Smooth muscle cell (in vitro differentiated cells): Measurements from ENCODE around the gene EIF4A3. TPM values are rescaled to one million over a fixed set of nuclear protein-coding genes. Genes with fewer than 3 reads are reported as not detected.

ENCODE experiments used
- DNase-seq: peaks from one replicate; lab custom pipeline; 2025; ENCODE audit not compliant: unreplicated experiment; lab: John Stamatoyannopoulos, UW
- H2AFZ ChIP-seq: fragments of 200-600 bp; sonication (generic); 2 replicates; pipeline ENCODE4 v1.6.0; 2016; ENCODE audit warnings: antibody characterized with exemption, low read depth, mild to moderate bottlenecking
- H3F3A ChIP-seq: fragments of 200-600 bp; sonication (generic); 2 replicates; pipeline ENCODE4 v1.6.0; 2017; ENCODE audit warnings: antibody characterized with exemption, low read depth
- H3K27ac ChIP-seq: fragments of 200-600 bp; sonication (generic); 2 replicates; pipeline ENCODE4 v1.5.1; 2016; ENCODE audit warnings: low read depth, mild to moderate bottlenecking
- H3K27me3 ChIP-seq: fragments of 200-600 bp; sonication (generic); 2 replicates; pipeline ENCODE4 v1.6.1; 2016; ENCODE audit warnings: low read depth, mild to moderate bottlenecking
- H3K36me3 ChIP-seq: fragments of 200-600 bp; sonication (generic); 2 replicates; pipeline ENCODE4 v1.5.1; 2016; ENCODE audit warnings: low read depth
- H3K4me1 ChIP-seq: fragments of 200-600 bp; sonication (generic); 2 replicates; pipeline ENCODE4 v1.5.1; 2016; ENCODE audit warnings: low read depth
- H3K4me2 ChIP-seq: fragments of 200-600 bp; sonication (generic); 2 replicates; pipeline ENCODE4 v1.6.0; 2016; ENCODE audit warnings: mild to moderate bottlenecking
- H3K4me3 ChIP-seq: fragments of 200-600 bp; sonication (generic); 2 replicates; pipeline ENCODE4 v1.5.1; 2016; ENCODE audit warnings: mild to moderate bottlenecking
- H3K79me2 ChIP-seq: fragments of 200-600 bp; sonication (generic); 2 replicates; pipeline ENCODE4 v1.6.0; 2016; ENCODE audit warnings: low read depth, mild to moderate bottlenecking
- H3K9ac ChIP-seq: fragments of 200-600 bp; sonication (generic); 2 replicates; pipeline ENCODE4 v1.6.0; 2016; ENCODE audit warnings: low read depth
- H3K9me3 ChIP-seq: fragments of 200-600 bp; sonication (generic); replicated peaks from 2 replicates; pipeline ENCODE4 v1.5.1; 2016; ENCODE audit warnings: low read depth
- H4K20me1 ChIP-seq: fragments of 200-600 bp; sonication (generic); 2 replicates; pipeline ENCODE4 v1.6.0; 2016; ENCODE audit warnings: low read depth
- WGBS: methylation state at CpG from one replicate; pipeline ENCODE4 v1.1.7; 2016; ENCODE audit warnings: low lambda C conversion rate; 5-methylcytosine and 5-hydroxymethylcytosine counted together
- polyA plus RNA-seq: library from polyadenylated mRNA; unstranded; fragments of >200 nt; fragmentation: Nextera tagmentation; extraction: Ambion mirVana; gene quantifications from 2 replicates; pipeline ENCODE4 v1.2.1, GENCODE V29; 2016
- total RNA-seq: library from RNA; depleted of rRNA; stranded (reverse); fragments of >200 nt; gene quantifications from 2 replicates; pipeline ENCODE4 v1.2.3, GENCODE V29; 2014
- TF ChIP-seq, protein P1 (sequence below): fragments of 200-600 bp; sonication (generic); IDR thresholded peaks from 2 replicates; pipeline ENCODE4 v1.5.1; 2017; ENCODE audit warnings: borderline replicate concordance, mild to moderate bottlenecking, antibody characterized with exemption; ENCODE audit not compliant: insufficient read depth, poor library complexity, severe bottlenecking

EIF4A3 gene
- total and polyA plus RNA-seq, 2 experiments from 2014 or later = 86.1 to 109 TPM

DNA sequence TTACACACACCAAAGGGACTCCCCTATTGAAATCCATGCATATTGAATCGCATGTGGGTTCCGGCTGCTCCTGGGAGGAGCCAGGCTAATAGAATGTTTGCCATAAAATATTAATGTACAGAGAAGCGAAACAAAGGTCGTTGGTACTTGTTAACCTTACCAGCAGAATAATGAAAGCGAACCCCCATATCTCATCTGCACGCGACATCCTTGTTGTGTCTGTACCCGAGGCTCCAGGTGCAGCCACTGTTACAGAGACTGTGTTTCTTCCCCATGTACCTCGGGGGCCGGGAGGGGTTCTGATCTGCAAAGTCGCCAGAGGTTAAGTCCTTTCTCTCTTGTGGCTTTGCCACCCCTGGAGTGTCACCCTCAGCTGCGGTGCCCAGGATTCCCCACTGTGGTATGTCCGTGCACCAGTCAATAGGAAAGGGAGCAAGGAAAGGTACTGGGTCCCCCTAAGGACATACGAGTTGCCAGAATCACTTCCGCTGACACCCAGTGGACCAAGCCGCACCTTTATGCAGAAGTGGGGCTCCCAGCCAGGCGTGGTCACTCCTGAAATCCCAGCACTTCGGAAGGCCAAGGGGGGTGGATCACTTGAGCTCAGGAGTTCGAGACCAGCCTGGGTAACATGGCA lies 43.4 kb downstream of the EIF4A3 start:
- Histone ChIP-seq H2AFZ (no peak overlapping the region), H3F3A (no peaks in the 10 kb centered on the region), H3K9ac (no peak overlapping the region), H4K20me1 (no peaks in the 10 kb centered on the region), H3K9me3 (no peaks in the 10 kb centered on the region), H3K4me3 (no peak overlapping the region), H3K27ac (no peak overlapping the region), H3K36me3 (no peaks in the 10 kb centered on the region), H3K4me1 (peaks cover 5% of the 10 kb centered on the region), H3K27me3 (no peaks in the 10 kb centered on the region), H3K79me2 (no peaks in the 10 kb centered on the region), H3K4me2 (no peak overlapping the region)
- TF ChIP-seq, protein P1, sequence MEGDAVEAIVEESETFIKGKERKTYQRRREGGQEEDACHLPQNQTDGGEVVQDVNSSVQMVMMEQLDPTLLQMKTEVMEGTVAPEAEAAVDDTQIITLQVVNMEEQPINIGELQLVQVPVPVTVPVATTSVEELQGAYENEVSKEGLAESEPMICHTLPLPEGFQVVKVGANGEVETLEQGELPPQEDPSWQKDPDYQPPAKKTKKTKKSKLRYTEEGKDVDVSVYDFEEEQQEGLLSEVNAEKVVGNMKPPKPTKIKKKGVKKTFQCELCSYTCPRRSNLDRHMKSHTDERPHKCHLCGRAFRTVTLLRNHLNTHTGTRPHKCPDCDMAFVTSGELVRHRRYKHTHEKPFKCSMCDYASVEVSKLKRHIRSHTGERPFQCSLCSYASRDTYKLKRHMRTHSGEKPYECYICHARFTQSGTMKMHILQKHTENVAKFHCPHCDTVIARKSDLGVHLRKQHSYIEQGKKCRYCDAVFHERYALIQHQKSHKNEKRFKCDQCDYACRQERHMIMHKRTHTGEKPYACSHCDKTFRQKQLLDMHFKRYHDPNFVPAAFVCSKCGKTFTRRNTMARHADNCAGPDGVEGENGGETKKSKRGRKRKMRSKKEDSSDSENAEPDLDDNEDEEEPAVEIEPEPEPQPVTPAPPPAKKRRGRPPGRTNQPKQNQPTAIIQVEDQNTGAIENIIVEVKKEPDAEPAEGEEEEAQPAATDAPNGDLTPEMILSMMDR = no peak
- WGBS = 95% methylated on average over 19 of the region's 19 CpGs
- DNase-seq = no peak

DNA sequence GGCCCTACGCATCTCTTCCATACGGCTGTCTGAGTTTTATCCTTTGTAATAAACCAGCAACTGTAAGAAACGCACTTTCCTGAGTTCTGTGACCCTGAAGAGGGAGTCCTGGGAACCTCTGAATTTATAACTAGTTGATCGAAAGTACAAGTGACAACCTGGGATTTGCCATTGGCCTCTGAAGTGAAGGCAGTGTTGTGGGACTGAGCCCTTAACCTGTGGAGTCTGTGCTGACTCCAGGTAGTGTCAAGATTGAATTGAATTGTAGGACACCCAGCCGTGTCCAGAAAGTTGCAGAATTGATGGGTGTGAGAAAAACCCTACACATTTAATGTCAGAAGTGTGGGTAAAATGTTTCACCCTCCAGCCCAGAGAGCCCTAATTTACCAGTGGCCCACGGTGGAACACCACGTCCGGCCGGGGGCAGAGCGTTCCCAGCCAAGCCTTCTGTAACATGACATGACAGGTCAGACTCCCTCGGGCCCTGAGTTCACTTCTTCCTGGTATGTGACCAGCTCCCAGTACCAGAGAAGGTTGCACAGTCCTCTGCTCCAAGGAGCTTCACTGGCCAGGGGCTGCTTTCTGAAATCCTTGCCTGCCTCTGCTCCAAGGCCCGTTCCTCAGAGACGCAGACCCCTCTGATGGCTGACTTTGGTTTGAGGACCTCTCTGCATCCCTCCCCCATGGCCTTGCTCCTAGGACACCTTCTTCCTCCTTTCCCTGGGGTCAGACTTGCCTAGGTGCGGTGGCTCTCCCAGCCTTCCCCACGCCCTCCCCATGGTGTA lies 44.1 kb downstream of the EIF4A3 start:
- H3K4me2 ChIP-seq = peak overlapping the region; percentile 99
- no peaks in the 10 kb centered on the region for H3K79me2 ChIP-seq
- TF ChIP-seq, protein P1 = no peak
- H3K9me3 ChIP-seq = no peaks in the 10 kb centered on the region
- H4K20me1 ChIP-seq = no peaks in the 10 kb centered on the region
- peaks cover 5% of the 10 kb centered on the region for H3K4me1 ChIP-seq
- H3K27ac ChIP-seq = no peak overlapping the region
- H3K27me3 ChIP-seq = no peaks in the 10 kb centered on the region
- WGBS = 90% methylated on average over 15 of the region's 15 CpGs
- H3F3A ChIP-seq = no peaks in the 10 kb centered on the region
- no peak for DNase-seq
- no peaks in the 10 kb centered on the region for H3K36me3 ChIP-seq
- no peak overlapping the region for H3K9ac ChIP-seq
- peak overlapping the region; percentile 78 for H3K4me3 ChIP-seq
- no peak overlapping the region for H2AFZ ChIP-seq

DNA sequence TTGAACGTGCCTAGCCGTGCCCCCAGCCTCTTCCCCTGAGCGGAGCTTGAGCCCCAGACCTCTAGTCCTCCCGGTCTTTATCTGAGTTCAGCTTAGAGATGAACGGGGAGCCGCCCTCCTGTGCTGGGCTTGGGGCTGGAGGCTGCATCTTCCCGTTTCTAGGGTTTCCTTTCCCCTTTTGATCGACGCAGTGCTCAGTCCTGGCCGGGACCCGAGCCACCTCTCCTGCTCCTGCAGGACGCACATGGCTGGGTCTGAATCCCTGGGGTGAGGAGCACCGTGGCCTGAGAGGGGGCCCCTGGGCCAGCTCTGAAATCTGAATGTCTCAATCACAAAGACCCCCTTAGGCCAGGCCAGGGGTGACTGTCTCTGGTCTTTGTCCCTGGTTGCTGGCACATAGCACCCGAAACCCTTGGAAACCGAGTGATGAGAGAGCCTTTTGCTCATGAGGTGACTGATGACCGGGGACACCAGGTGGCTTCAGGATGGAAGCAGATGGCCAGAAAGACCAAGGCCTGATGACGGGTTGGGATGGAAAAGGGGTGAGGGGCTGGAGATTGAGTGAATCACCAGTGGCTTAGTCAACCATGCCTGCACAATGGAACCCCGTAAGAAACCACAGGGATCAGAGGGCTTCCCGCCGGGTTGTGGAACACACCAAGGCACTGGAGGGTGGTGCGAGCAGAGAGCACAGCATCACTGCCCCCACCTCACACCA lies 44.8 kb downstream of the EIF4A3 start:
- no peak overlapping the region for H3K27ac ChIP-seq
- DNase-seq = no peak
- TF ChIP-seq, protein P1 = no peak
- 24% methylated on average over 21 of the region's 21 CpGs for WGBS
- H3K9me3 ChIP-seq = no peaks in the 10 kb centered on the region
- peak overlapping the region; percentile 76 for H3K9ac ChIP-seq
- H2AFZ ChIP-seq = peak overlapping the region; percentile 95
- peaks cover 5% of the 10 kb centered on the region for H3K4me1 ChIP-seq
- H3F3A ChIP-seq = no peaks in the 10 kb centered on the region
- H3K36me3 ChIP-seq = no peaks in the 10 kb centered on the region
- peak overlapping the region; percentile 99 for H3K4me2 ChIP-seq
- peak overlapping the region; percentile 78 for H3K4me3 ChIP-seq
- H3K79me2 ChIP-seq = no peaks in the 10 kb centered on the region
- H3K27me3 ChIP-seq = no peaks in the 10 kb centered on the region
- no peaks in the 10 kb centered on the region for H4K20me1 ChIP-seq
